OCI-LY1 (cell line): ENCODE data around the gene KCTD1.

Source experiments
- H2AFZ ChIP-seq: fragments of 200-600 bp; sonication (generic), shearing (Covaris generic); 2 replicates; pipeline ENCODE4 v1.6.0; 2014; ENCODE audit warnings: antibody characterized with exemption, mild to moderate bottlenecking, low read length
- H3F3A ChIP-seq: fragments of 200-600 bp; sonication (generic), shearing (Covaris generic); 2 replicates; pipeline ENCODE4 v1.6.0; 2014; ENCODE audit warnings: mild to moderate bottlenecking, antibody characterized with exemption, low read length, moderate library complexity; ENCODE audit not compliant: insufficient read depth
- H3K27ac ChIP-seq: fragments of 200-600 bp; sonication (generic); 2 replicates; pipeline ENCODE4 v1.5.1; 2014; ENCODE audit warnings: low read length, mixed run types, mild to moderate bottlenecking, low read depth; ENCODE audit not compliant: poor library complexity, severe bottlenecking
- H3K27me3 ChIP-seq: fragments of 200-600 bp; sonication (generic); 2 replicates; pipeline ENCODE4 v1.6.0; 2014; ENCODE audit warnings: antibody characterized with exemption, mild to moderate bottlenecking, low read length, moderate library complexity; ENCODE audit not compliant: insufficient read depth
- H3K36me3 ChIP-seq: fragments of 200-600 bp; sonication (generic); 2 replicates; pipeline ENCODE4 v1.6.1; 2014; ENCODE audit warnings: mild to moderate bottlenecking, antibody characterized with exemption, low read length, moderate library complexity, mixed read lengths; ENCODE audit not compliant: insufficient read depth
- H3K4me1 ChIP-seq: fragments of 200-600 bp; sonication (generic); 2 replicates; pipeline ENCODE4 v1.5.1; 2014; ENCODE audit warnings: mild to moderate bottlenecking, low read length, moderate library complexity; ENCODE audit not compliant: insufficient read depth, severe bottlenecking
- H3K4me2 ChIP-seq: fragments of 200-600 bp; sonication (generic), shearing (Covaris generic); 2 replicates; pipeline ENCODE4 v1.6.1; 2014; ENCODE audit warnings: low read length
- H3K4me3 ChIP-seq: fragments of 200-600 bp; sonication (generic); 2 replicates; pipeline ENCODE4 v1.5.1; 2014; ENCODE audit warnings: low read length, low read depth, mild to moderate bottlenecking, mixed read lengths; ENCODE audit not compliant: poor library complexity, severe bottlenecking
- H3K79me2 ChIP-seq: fragments of 200-600 bp; shearing (Covaris generic); 2 replicates; pipeline ENCODE4 v1.6.1; 2016; ENCODE audit warnings: mixed run types, low read length, mixed read lengths; ENCODE audit not compliant: insufficient read depth
- H3K9ac ChIP-seq: fragments of 200-600 bp; sonication (generic), shearing (Covaris generic); 2 replicates; pipeline ENCODE4 v1.6.1; 2014; ENCODE audit warnings: mild to moderate bottlenecking, low read length, mixed read lengths
- H3K9me2 ChIP-seq: fragments of 200-600 bp; sonication (generic), shearing (Covaris generic); 2 replicates; pipeline ENCODE4 v1.6.1; 2014; ENCODE audit warnings: low read depth, mild to moderate bottlenecking, low read length, mixed read lengths
- H3K9me3 ChIP-seq: fragments of 200-600 bp; shearing (Covaris generic); 2 replicates; pipeline ENCODE4 v1.6.1; 2014; ENCODE audit warnings: low read length, mixed read lengths
- H4K20me1 ChIP-seq: fragments of 200-600 bp; sonication (generic), shearing (Covaris generic); 2 replicates; pipeline ENCODE4 v1.6.0; 2016; ENCODE audit warnings: mild to moderate bottlenecking, low read length; ENCODE audit not compliant: insufficient read depth
- CTCF ChIP-seq: fragments of 200-600 bp; sonication (generic), shearing (Covaris generic); IDR thresholded peaks from 2 replicates; pipeline ENCODE4 v1.5.1; 2017; ENCODE audit warnings: mild to moderate bottlenecking, antibody characterized with exemption, low read length, moderate library complexity, mixed read lengths
- EZH2 ChIP-seq: fragments of 200-600 bp; sonication (generic), shearing (Covaris generic); IDR thresholded peaks from 2 replicates; pipeline ENCODE4 v1.8.0; 2017; ENCODE audit warnings: borderline replicate concordance, mixed run types, mild to moderate bottlenecking, antibody characterized with exemption, low read length, moderate library complexity, mixed read lengths

The KCTD1 gene

GRCh38 chr18:26553943-26554342 lies 5.6 kb upstream of the KCTD1 start:
- no peaks in the 10 kb centered on the region for H3K27me3 ChIP-seq
- H3K36me3 ChIP-seq = no peaks in the 10 kb centered on the region
- H3K4me3 ChIP-seq = no peak overlapping the region
- H3K9ac ChIP-seq = no peak overlapping the region
- no peaks in the 10 kb centered on the region for H3K9me3 ChIP-seq
- no peaks in the 10 kb centered on the region for H3K9me2 ChIP-seq
- H3K4me2 ChIP-seq = no peak overlapping the region
- no peak overlapping the region for H2AFZ ChIP-seq
- TF ChIP-seq EZH2 = no peak
- TF ChIP-seq CTCF = no peak
- H3K27ac ChIP-seq = no peak overlapping the region
- no peaks in the 10 kb centered on the region for H4K20me1 ChIP-seq
- H3F3A ChIP-seq = no peaks in the 10 kb centered on the region
- H3K4me1 ChIP-seq = peaks cover 14% of the 10 kb centered on the region
- H3K79me2 ChIP-seq = no peaks in the 10 kb centered on the region

- Histone ChIP-seq H3K9me3 (no peaks in the 10 kb centered on the region), H3K9me2 (no peaks in the 10 kb centered on the region), H3K79me2 (no peaks in the 10 kb centered on the region), H3K4me2 (no peak overlapping the region), H3K36me3 (no peaks in the 10 kb centered on the region), H2AFZ (no peak overlapping the region), H3K4me3 (no peak overlapping the region), H3K27me3 (no peaks in the 10 kb centered on the region), H3K27ac (no peak overlapping the region), H4K20me1 (no peaks in the 10 kb centered on the region), H3F3A (no peaks in the 10 kb centered on the region), H3K9ac (no peak overlapping the region), H3K4me1 (peaks cover 14% of the 10 kb centered on the region)
- TF ChIP-seq EZH2 (no peak), CTCF (no peak)
These were observed 3.3 kb upstream of the KCTD1 start for GRCh38 chr18:26551695-26552081.

- Histone ChIP-seq H3K27ac (no peak overlapping the region), H3K4me1 (peaks cover 16% of the 10 kb centered on the region), H3F3A (no peaks in the 10 kb centered on the region), H3K4me3 (no peak overlapping the region), H3K4me2 (no peak overlapping the region), H3K79me2 (no peaks in the 10 kb centered on the region), H3K9me3 (no peaks in the 10 kb centered on the region), H3K9ac (no peak overlapping the region), H3K36me3 (no peaks in the 10 kb centered on the region), H4K20me1 (no peaks in the 10 kb centered on the region), H2AFZ (no peak overlapping the region), H3K27me3 (no peaks in the 10 kb centered on the region), H3K9me2 (no peaks in the 10 kb centered on the region)
- TF ChIP-seq EZH2 = no peak
- no peak for TF ChIP-seq CTCF
These were observed 2.8 kb upstream of the KCTD1 start for GRCh38 chr18:26550998-26551694.
